NOMO-1 treated with DMSO at 0.1 percent for 48 hours (cell line): ENCODE measurements around the gene NINL.

Experiments
- DNase-seq: peaks from one replicate; lab custom pipeline; 2025; ENCODE audit not compliant: unreplicated experiment; lab: John Stamatoyannopoulos, UW

NINL gene

DNA sequence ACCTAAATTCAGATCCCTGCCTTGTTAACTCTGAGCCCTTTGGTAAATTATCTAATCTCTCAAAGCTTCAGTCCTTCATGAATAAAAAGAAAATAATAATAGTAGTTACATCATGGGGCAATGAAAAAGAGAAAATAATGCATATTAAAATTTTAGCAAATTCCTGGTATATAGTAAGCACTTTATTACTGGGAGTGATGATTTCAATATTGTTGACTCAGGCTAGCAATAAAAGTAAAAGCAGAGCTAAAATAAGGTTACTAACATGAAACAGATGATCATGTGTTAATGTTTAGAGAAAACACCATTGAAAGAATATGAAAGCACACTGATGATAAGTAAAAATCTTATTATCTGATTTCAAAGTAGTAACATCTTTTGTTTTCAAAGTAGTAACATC lies 164.2 kb downstream of the NINL start:
- no peak for DNase-seq

DNA sequence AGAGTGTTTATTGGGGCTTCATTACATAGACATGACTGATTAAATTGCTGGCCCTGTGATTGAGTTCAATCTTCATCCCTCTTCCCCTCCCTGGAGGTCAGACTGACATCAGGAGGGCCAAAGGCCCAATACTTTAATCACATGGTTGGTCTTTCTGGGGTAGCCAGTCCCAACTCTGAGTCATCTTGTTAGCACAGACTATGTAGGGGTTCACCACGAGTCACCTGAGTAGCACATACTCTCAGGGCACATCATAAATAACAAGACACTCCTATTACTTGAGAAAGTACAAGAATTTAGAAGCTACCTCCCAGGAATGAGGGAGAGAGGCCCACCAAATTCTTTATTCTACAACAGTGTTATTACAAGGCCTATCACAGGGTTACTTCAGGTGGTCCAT lies 166.6 kb downstream of the NINL start:
- DNase-seq: no peak

DNA sequence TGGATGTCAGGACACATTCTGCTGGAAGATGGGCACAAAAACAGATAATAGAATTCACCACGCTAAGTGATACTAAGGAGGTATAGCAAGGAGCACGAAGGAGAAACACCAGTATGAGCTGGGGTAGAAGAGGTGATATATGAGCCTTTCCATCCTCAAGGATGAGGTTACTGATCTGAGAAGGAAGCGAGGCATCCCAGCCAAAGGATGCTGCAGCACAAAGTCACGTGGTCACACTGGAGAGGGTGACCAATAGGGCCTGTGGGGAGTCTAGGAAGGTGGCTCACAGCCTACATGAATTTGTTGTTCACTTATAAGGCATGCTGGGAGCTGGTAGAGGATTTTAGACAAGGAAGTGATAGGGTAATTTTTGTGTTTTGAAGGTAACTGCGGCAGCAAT lies 176.4 kb downstream of the NINL start:
- DNase-seq: no peak

DNA sequence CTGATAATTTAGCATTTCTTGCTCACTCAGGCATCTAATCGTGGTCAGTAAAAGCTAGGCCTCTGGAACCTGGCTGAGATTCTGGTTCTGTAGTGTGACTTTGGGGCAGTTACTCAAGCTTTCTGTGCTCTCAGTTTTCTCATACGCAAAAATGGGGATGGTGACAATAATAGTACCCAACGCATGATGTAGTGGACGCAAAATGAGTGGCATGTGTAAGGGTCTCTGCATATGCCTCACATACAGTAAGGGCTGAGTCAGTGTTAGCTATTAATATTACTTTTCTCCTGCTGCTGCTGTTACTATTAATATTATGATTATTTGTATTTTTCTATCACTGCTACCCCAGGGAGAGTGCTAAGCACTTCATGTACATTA lies 177.2 kb downstream of the NINL start:
- no peak for DNase-seq

DNA sequence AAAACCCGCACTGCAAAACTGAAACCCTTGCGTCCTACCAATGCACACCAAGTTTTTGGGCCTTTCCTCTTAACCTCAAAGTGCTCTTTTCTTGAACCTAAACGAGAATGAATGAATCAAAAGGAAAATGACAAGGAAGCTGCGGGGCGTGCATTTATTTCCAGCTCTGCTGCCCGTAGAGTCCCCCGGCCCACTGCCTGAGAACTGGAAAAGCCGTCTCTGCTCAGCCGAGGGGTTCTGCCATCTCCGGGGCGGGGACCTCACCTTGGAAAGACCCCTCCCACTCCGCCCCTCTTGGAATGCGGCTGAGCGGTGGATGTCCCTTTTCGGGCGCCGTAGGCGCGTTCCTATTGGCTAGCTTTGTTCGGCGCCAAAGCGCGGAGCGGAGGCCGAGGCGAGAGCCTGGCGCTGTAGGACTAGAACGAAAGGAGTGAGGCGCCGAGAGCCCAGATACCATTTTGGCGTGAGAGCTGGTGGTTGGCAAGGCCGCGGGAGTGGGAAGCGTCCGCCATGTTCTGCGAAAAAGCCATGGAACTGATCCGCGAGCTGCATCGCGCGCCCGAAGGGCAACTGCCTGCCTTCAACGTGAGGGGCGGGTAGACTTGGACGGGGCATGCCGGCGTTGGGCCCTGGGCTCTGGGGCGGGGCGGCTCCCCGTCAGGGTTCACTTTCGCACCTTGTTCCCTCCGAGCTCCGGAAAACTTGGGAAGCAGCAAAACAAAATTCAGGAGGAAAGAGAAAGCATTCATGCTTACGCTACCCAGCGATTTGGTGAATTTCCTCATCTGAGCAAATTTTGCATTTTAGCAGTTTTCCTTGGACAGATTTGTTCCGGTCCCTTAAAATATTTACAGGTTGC lies 177.8 kb downstream of the NINL start, which contains the start of gene GINS1:
GINS1 (plus strand) TSS at position 363 of the 859 bp plus-strand sequence; CDS start at position 511, 148 bp downstream.
- peak; percentile 69 for DNase-seq
